Measurements from ENCODE around the gene KRTAP10-9.

GRCh38 chr21:44654576-44655175 lies 27.8 kb downstream of the KRTAP10-9 start, which contains the start of gene KRTAP12-4:
- no peak for TF ChIP-seq CTCF (IDR thresholded peaks at IDR 0.05)
- no peak for TF ChIP-seq POLR2A (IDR thresholded peaks at IDR 0.05)

All from vagina (tissue), 2 donors.